NB4 (cell line): Measurements from ENCODE around the gene FSD1.

Experiments
- DNase-seq: peaks from one replicate; pipeline ENCODE4 v3.0.0; 2010; ENCODE audit warnings: low read depth
- H3K4me3 ChIP-seq: one replicate; pipeline ENCODE4 v1.5.1; 2011; ENCODE audit warnings: mild to moderate bottlenecking, low read depth, low read length, moderate library complexity
- MYC ChIP-seq: IDR thresholded peaks from 2 replicates; pipeline ENCODE4 v1.6.1; 2011; ENCODE audit warnings: low read depth, low read length
- POLR2A ChIP-seq: IDR thresholded peaks from 2 replicates; pipeline ENCODE4 v1.6.1; 2011; ENCODE audit warnings: mild to moderate bottlenecking; ENCODE audit not compliant: insufficient read length; ENCODE audit errors: extremely low read depth
- TF ChIP-seq, protein P1 (sequence below): IDR thresholded peaks from 2 replicates; pipeline ENCODE4 v1.6.1; 2011; ENCODE audit warnings: low read depth, low read length
- TF ChIP-seq, protein P2 (sequence below): IDR thresholded peaks from one replicate; pipeline ENCODE4 v1.5.1; 2012; ENCODE audit warnings: low read depth, low read length

FSD1 gene

DNA sequence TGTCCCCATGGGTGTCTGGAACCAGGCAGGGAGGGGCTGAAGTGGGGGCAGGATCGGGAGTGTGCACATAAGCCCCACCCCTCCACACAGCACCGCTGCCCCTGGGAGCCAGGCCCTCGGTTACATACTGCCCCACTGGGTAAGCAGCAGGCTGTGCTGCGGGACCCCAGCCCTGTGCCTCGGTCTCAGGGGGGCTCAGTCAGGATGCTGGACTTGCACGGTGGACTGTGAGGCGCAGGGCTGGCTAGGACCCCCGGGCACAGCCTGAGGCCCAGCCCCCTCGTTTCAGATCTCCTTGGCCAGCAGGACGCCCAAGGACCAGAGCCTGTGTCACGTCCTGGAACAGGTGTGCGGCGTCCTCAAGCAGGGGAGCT is 55.2 kb downstream of the FSD1 start:
- no peak for DNase-seq
- H3K4me3 ChIP-seq = no peak overlapping the region
- TF ChIP-seq MYC (no peak), POLR2A (no peak)
- TF ChIP-seq, protein P1, sequence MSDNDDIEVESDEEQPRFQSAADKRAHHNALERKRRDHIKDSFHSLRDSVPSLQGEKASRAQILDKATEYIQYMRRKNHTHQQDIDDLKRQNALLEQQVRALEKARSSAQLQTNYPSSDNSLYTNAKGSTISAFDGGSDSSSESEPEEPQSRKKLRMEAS = no peak
- TF ChIP-seq, protein P2, sequence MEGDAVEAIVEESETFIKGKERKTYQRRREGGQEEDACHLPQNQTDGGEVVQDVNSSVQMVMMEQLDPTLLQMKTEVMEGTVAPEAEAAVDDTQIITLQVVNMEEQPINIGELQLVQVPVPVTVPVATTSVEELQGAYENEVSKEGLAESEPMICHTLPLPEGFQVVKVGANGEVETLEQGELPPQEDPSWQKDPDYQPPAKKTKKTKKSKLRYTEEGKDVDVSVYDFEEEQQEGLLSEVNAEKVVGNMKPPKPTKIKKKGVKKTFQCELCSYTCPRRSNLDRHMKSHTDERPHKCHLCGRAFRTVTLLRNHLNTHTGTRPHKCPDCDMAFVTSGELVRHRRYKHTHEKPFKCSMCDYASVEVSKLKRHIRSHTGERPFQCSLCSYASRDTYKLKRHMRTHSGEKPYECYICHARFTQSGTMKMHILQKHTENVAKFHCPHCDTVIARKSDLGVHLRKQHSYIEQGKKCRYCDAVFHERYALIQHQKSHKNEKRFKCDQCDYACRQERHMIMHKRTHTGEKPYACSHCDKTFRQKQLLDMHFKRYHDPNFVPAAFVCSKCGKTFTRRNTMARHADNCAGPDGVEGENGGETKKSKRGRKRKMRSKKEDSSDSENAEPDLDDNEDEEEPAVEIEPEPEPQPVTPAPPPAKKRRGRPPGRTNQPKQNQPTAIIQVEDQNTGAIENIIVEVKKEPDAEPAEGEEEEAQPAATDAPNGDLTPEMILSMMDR = no peak

GRCh38 chr19:4360081-4360569 is 55.7 kb downstream of the FSD1 start:
- DNase-seq = no peak
- no peak overlapping the region for H3K4me3 ChIP-seq
- TF ChIP-seq, protein P2 = no peak
- TF ChIP-seq MYC (no peak), POLR2A (no peak)
- TF ChIP-seq, protein P1 = no peak

GRCh38 chr19:4360641-4361151 is 56.3 kb downstream of the FSD1 start:
- H3K4me3 ChIP-seq = no peak overlapping the region
- DNase-seq = no peak
- TF ChIP-seq, protein P2 = no peak
- TF ChIP-seq, protein P1 = no peak
- no peak for TF ChIP-seq POLR2A
- no peak for TF ChIP-seq MYC

DNA sequence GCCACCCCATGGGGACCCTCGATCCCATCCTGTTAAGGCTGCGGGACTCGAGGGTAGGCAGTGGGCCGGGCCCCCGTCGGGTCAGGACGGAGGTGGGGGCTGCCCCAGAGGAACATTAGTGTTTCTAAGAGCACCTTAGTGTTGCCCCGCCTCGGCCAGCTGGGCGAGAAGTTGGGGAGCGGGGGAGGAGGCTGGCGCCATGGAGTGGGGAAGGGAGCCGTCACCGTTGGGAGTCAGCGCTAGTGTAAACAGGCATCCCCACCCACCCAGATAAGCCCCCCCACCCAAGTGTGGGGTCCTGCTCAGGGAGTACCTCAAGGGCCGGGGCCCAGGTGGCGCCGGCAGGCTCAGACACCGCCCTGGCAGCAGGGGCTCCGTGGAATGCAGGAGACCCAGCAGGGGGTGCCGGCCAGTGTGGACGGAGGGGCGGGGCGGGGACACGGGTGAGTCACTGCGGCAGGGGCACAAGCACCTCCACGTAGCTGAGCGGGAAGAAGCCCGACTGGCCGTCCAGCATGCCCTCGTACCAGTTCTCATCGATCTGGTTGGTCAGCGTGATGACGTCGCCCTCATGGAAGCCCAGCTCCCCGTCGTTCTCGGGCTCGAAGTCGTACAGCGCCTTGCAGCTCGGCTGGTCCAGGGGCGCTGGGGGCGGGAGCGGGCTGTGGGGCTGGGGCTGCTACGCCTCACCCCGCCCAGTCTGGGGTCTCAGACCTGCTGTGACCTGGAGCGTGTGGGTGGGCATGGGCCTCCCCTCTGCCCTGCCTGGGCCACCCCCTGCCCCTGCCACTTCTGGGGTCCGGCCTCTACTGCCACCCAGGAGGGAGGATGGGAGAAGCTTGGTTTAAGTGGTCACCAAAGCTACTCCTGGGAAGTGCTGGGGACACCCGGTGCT is 57.0 kb downstream of the FSD1 start:
- DNase-seq = no peak
- TF ChIP-seq MYC (no peak), POLR2A (no peak)
- TF ChIP-seq, protein P1 = no peak
- TF ChIP-seq, protein P2 = no peak
- no peak overlapping the region for H3K4me3 ChIP-seq

GRCh38 chr19:4362101-4362828 is 57.9 kb downstream of the FSD1 start:
- no peak for DNase-seq
- no peak for TF ChIP-seq MYC
- no peak overlapping the region for H3K4me3 ChIP-seq
